ENCODE measurements around the gene HSD17B8. TPM values are rescaled to one million over a fixed set of nuclear protein-coding genes. Genes with fewer than 3 reads are reported as not detected.

HSD17B8 gene
- total and polyA plus RNA-seq, 2 experiments from 2014 or later = 4.3 to 8.9 TPM

- TF ChIP-seq, protein P1, sequence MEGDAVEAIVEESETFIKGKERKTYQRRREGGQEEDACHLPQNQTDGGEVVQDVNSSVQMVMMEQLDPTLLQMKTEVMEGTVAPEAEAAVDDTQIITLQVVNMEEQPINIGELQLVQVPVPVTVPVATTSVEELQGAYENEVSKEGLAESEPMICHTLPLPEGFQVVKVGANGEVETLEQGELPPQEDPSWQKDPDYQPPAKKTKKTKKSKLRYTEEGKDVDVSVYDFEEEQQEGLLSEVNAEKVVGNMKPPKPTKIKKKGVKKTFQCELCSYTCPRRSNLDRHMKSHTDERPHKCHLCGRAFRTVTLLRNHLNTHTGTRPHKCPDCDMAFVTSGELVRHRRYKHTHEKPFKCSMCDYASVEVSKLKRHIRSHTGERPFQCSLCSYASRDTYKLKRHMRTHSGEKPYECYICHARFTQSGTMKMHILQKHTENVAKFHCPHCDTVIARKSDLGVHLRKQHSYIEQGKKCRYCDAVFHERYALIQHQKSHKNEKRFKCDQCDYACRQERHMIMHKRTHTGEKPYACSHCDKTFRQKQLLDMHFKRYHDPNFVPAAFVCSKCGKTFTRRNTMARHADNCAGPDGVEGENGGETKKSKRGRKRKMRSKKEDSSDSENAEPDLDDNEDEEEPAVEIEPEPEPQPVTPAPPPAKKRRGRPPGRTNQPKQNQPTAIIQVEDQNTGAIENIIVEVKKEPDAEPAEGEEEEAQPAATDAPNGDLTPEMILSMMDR (conservative IDR thresholded peaks at IDR 0.05; ENCODE audit: low read depth in 2 of 2) = no peak
- no peak for TF ChIP-seq ZNF114 (CRISPR knock-in tag; IDR thresholded peaks at IDR 0.05)
Observed at GRCh38 chr6:33189164-33189563, 15.3 kb upstream of the HSD17B8 start (continued).

DNA sequence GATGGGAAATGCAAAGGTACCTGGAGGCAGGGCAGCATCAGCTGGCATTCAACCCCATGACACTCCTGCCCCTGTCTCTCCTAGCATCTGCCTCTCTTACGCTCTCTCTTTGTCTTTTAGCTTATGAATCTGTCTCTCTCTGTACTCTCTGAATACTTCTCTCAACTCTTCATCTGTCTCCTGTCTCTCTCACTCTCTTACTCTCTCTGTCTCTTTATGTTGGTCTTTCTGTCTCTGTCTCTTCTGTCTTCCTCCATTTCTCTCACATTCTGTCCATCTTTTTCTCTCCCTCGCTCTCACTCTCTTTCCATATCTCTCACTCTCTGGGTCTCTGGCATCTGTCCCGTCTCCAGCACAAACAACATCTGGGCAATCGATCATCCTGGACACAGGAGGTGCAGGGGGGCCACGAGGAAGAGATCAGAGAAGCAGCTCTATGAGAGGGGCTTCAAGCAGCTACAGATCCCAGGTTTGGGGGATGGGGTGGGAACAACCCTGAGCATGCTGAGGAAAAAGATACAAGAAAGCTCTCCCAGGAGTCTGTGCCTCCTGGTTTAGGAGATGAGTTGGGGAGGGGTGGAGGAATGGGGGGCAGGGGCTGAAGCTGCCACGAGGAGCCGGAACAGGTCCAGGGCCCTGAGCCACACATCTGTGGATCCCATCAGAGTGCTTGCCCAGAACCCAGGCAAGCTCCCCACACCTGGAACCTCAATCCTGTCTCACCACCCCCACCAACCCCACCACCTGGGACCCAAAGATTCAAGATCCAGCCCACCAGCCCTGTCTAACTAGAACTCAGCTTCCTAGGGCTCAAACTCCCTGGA is 14.6 kb upstream of the HSD17B8 start:
- Histone ChIP-seq H3K79me2 (replicated peaks; ENCODE audit: insufficient read depth) (no peaks in the 10 kb centered on the region), H3F3A (replicated peaks; ENCODE audit: low read depth) (0 out of 2 replicates have a peak, but pooled peaks cover 2% of the 10 kb centered on the region), H2AFZ (no peak overlapping the region), H3K4me3 (no peak overlapping the region), H3K36me3 (ENCODE audit: insufficient read depth) (no peaks in the 10 kb centered on the region; the same call in 1 of the 2 replicates), H3K9me2 (ENCODE audit: insufficient read depth) (no peaks in the 10 kb centered on the region), H4K20me1 (replicated peaks; ENCODE audit: insufficient read depth) (no peaks in the 10 kb centered on the region), H3K27ac (ENCODE audit: low read depth) (no peak overlapping the region), H3K27me3 (ENCODE audit: insufficient read depth) (peaks cover 27% of the 10 kb centered on the region), H3K4me1 (ENCODE audit: insufficient read depth) (peaks cover 11% of the 10 kb centered on the region), H3K4me2 (no peak overlapping the region)
- Mint-ChIP-seq H3K4me3 (no peak overlapping the region), H3K36me3 (ENCODE audit: low read depth) (peaks cover 4% of the 10 kb centered on the region), H3K27me3 (ENCODE audit: insufficient read depth, low read depth, poor library complexity) (peaks cover 19% of the 10 kb centered on the region), H3K9me3 (no peaks in the 10 kb centered on the region), H3K4me1 (peaks cover 15% of the 10 kb centered on the region), H3K27ac (no peak overlapping the region)
- no peak for ATAC-seq
- no peak for DNase-seq (ENCODE audit: low spot score)
- TF ChIP-seq ZNF331 (CRISPR knock-in tag; IDR thresholded peaks at IDR 0.05; ENCODE audit: low read depth) (no peak), STAT1 (IDR thresholded peaks at IDR 0.05; ENCODE audit: unreplicated experiment) (no peak), JUNB (IDR thresholded peaks at IDR 0.05; ENCODE audit: unreplicated experiment) (no peak), CREB1 (CRISPR knock-in tag; IDR thresholded peaks at IDR 0.05; ENCODE audit: low read depth) (no peak), ETS1 (IDR thresholded peaks at IDR 0.05) (no peak)
- TF ChIP-seq, protein P2, sequence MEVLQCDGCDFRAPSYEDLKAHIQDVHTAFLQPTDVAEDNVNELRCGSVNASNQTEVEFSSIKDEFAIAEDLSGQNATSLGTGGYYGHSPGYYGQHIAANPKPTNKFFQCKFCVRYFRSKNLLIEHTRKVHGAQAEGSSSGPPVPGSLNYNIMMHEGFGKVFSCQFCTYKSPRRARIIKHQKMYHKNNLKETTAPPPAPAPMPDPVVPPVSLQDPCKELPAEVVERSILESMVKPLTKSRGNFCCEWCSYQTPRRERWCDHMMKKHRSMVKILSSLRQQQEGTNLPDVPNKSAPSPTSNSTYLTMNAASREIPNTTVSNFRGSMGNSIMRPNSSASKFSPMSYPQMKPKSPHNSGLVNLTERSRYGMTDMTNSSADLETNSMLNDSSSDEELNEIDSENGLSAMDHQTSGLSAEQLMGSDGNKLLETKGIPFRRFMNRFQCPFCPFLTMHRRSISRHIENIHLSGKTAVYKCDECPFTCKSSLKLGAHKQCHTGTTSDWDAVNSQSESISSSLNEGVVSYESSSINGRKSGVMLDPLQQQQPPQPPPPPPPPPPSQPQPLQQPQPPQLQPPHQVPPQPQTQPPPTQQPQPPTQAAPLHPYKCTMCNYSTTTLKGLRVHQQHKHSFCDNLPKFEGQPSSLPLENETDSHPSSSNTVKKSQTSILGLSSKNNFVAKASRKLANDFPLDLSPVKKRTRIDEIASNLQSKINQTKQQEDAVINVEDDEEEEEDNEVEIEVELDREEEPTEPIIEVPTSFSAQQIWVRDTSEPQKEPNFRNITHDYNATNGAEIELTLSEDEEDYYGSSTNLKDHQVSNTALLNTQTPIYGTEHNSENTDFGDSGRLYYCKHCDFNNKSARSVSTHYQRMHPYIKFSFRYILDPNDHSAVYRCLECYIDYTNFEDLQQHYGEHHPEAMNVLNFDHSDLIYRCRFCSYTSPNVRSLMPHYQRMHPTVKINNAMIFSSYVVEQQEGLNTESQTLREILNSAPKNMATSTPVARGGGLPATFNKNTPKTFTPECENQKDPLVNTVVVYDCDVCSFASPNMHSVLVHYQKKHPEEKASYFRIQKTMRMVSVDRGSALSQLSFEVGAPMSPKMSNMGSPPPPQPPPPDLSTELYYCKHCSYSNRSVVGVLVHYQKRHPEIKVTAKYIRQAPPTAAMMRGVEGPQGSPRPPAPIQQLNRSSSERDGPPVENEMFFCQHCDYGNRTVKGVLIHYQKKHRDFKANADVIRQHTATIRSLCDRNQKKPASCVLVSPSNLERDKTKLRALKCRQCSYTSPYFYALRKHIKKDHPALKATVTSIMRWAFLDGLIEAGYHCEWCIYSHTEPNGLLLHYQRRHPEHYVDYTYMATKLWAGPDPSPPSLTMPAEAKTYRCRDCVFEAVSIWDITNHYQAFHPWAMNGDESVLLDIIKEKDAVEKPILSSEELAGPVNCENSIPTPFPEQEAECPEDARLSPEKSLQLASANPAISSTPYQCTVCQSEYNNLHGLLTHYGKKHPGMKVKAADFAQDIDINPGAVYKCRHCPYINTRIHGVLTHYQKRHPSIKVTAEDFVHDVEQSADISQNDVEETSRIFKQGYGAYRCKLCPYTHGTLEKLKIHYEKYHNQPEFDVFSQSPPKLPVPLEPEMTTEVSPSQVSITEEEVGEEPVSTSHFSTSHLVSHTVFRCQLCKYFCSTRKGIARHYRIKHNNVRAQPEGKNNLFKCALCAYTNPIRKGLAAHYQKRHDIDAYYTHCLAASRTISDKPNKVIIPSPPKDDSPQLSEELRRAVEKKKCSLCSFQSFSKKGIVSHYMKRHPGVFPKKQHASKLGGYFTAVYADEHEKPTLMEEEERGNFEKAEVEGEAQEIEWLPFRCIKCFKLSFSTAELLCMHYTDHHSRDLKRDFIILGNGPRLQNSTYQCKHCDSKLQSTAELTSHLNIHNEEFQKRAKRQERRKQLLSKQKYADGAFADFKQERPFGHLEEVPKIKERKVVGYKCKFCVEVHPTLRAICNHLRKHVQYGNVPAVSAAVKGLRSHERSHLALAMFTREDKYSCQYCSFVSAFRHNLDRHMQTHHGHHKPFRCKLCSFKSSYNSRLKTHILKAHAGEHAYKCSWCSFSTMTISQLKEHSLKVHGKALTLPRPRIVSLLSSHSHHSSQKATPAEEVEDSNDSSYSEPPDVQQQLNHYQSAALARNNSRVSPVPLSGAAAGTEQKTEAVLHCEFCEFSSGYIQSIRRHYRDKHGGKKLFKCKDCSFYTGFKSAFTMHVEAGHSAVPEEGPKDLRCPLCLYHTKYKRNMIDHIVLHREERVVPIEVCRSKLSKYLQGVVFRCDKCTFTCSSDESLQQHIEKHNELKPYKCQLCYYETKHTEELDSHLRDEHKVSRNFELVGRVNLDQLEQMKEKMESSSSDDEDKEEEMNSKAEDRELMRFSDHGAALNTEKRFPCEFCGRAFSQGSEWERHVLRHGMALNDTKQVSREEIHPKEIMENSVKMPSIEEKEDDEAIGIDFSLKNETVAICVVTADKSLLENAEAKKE (CRISPR knock-in tag; IDR thresholded peaks at IDR 0.05) = no peak
- TF ChIP-seq, protein P3, sequence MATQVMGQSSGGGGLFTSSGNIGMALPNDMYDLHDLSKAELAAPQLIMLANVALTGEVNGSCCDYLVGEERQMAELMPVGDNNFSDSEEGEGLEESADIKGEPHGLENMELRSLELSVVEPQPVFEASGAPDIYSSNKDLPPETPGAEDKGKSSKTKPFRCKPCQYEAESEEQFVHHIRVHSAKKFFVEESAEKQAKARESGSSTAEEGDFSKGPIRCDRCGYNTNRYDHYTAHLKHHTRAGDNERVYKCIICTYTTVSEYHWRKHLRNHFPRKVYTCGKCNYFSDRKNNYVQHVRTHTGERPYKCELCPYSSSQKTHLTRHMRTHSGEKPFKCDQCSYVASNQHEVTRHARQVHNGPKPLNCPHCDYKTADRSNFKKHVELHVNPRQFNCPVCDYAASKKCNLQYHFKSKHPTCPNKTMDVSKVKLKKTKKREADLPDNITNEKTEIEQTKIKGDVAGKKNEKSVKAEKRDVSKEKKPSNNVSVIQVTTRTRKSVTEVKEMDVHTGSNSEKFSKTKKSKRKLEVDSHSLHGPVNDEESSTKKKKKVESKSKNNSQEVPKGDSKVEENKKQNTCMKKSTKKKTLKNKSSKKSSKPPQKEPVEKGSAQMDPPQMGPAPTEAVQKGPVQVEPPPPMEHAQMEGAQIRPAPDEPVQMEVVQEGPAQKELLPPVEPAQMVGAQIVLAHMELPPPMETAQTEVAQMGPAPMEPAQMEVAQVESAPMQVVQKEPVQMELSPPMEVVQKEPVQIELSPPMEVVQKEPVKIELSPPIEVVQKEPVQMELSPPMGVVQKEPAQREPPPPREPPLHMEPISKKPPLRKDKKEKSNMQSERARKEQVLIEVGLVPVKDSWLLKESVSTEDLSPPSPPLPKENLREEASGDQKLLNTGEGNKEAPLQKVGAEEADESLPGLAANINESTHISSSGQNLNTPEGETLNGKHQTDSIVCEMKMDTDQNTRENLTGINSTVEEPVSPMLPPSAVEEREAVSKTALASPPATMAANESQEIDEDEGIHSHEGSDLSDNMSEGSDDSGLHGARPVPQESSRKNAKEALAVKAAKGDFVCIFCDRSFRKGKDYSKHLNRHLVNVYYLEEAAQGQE (IDR thresholded peaks at IDR 0.05; ENCODE audit: unreplicated experiment) = no peak

All from GM23338 (cell line).